C1 segment of cervical spinal cord (tissue), 14 donors: ENCODE data around the gene KASH5.

Experiments used
- DNase-seq, 14 donors: peaks; one replicate each; lab custom pipeline; 2025; lab: John Stamatoyannopoulos, UW

The KASH5 gene

DNA sequence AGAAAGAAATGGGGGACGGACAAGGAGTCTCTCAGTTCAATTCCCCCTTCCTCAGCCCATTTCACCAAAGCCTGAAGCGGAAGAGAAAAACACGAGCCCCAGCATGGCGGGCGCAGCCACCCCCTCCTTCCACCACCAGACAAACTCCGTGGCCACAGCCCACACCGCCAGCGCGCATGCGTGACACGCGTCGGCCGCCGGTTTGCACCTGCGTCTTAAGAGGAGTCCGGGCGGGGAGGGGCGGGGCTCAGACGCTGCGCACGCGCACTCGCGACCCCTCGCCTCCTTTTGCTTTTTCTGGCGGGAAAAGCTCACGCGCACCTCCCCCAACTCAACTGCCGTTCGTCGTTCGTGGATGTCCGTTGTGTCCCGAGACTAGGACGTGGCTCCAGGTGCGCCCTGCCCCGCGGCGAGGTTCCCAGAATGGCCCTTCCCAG is at the start of gene KASH5:
TSS of gene KASH5 (plus strand) at position 314 of the 437 bp plus-strand sequence. CDS start 2,635 bp downstream, outside the sequence.
- DNase-seq, result peak in 10 of 14 donors; percentile 10 to 74 (median 26)

GRCh38 chr19:49338691-49339300 is 49.3 kb upstream of the KASH5 start:
- no peak for DNase-seq

- DNase-seq, result peak in 9 of 14 donors; percentile 10 to 59 (median 35)
Measured at GRCh38 chr19:49339301-49340068, 48.6 kb upstream of the KASH5 start.

- no peak for DNase-seq
Measured at GRCh38 chr19:49340069-49340864, 47.8 kb upstream of the KASH5 start.

- no peak for DNase-seq
Measured at GRCh38 chr19:49340865-49341718, 47.0 kb upstream of the KASH5 start.

- DNase-seq, result no peak
Measured at GRCh38 chr19:49342291-49342721, 45.7 kb upstream of the KASH5 start.

DNA sequence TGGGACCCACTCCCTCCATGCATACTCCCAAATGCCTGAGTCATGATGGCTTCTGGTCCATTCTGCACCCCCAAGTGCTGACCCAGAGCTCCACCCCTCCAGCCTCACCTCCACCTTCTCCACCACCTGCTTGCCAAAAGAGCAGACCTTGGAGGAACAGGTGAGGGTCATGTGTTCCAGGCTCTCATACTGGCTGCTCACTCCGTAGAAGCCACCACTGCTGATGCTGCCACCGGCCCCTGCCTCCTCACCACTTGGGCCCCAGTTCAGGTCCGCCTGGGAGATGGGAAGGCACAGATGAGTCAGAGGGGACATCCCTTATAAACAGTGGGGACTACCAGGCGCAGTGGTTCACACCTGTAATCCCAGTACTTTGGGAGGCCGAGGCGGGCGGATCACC is 44.9 kb upstream of the KASH5 start:
- DNase-seq, result no peak

GRCh38 chr19:49344505-49345423 is 43.3 kb upstream of the KASH5 start:
- DNase-seq, result no peak

DNA sequence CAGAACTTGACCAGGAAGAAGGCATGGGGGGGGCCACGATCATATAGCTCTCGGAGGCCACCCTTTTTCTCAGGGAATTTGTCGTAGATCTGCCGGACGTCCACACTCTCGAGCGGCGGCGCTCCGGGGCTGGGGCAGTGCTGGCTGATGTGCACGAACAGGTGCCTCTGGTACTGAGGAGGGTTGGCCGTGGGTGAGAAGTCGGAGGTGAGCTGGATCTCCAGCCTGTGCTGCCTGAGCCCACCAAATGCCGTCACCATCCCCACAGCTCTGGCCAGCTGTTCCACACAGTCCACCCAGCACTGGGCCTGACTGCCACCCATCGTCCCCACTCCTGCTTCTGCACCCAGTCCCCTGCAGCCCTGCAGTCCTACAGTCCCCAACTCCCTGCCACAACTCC is 40.9 kb upstream of the KASH5 start:
- no peak for DNase-seq

- DNase-seq, result no peak
Measured at GRCh38 chr19:49347835-49348234, 40.2 kb upstream of the KASH5 start.

- DNase-seq, result no peak
Measured at GRCh38 chr19:49348305-49349189, 39.5 kb upstream of the KASH5 start.

GRCh38 chr19:49349567-49349966 is 38.5 kb upstream of the KASH5 start:
- DNase-seq, result no peak

- no peak for DNase-seq
Measured at GRCh38 chr19:49355909-49356353, 32.1 kb upstream of the KASH5 start.

DNA sequence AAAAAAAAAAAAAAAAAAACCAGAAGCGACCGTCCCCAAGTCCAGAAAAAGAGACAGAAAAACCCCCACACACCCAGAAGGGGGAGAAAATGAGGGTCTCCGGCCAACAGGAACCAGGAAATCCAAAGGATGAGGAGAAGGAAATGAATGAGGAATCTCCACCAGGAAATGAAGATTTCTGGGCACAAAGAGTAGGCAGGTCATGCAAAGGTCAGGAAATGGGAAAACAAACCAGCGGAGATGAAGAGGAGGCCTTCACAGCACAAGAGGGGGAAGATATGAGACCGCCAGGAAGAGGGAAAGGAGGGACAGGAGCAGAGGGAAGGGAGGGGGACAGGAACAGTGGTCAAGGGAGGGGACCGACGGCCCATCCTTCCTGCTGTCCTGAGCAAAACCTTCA is 31.7 kb upstream of the KASH5 start:
- no peak for DNase-seq

- DNase-seq, result no peak
Measured at GRCh38 chr19:49357186-49357585, 30.9 kb upstream of the KASH5 start.

DNA sequence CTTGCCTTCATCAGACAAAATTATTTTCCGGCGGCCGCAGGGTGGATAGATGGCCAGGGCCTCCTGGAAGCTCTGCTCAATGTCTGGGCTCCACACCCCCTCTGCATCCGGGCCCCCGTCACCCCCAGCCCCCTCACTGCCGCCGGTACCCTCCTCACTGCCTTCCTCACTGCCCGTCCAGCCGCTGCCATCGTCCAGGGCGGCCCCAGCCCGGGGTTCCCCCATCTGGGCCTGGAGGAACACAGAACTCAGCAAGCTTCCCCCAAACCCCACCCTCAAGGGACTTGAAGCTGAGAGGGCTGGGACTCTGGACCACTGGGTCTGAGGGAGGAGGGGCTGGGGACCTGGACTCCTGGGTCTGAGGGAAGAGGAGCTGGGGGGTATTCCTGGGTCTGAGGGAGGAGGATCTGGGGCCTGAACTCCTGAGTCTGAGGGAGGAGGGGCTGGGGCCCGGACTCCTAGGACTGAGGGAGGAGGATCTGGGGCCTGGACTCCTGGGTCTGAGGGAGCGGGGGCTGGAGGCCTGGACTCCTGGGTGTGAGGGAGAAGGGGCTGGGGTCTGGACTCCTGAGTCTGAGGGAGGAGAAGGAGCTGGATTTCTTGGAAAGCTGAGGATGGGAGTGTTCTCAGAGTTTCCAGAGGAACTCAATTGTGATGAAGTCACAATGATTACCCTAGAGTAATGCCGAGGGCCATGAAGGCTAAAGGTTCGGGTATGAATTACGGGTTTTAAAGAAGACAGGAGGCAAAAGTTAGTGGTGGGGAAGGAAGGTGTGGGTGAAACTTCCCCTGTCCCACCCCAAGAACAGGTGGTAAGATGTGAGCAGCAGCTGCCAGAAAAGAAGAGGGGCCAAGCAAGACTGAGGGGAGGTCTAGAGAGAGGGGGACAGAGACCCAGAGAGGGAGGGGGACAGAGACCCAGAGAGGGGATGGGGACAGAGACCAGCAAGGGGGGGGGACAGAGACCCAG is 27.9 kb upstream of the KASH5 start:
- DNase-seq, result no peak

DNA sequence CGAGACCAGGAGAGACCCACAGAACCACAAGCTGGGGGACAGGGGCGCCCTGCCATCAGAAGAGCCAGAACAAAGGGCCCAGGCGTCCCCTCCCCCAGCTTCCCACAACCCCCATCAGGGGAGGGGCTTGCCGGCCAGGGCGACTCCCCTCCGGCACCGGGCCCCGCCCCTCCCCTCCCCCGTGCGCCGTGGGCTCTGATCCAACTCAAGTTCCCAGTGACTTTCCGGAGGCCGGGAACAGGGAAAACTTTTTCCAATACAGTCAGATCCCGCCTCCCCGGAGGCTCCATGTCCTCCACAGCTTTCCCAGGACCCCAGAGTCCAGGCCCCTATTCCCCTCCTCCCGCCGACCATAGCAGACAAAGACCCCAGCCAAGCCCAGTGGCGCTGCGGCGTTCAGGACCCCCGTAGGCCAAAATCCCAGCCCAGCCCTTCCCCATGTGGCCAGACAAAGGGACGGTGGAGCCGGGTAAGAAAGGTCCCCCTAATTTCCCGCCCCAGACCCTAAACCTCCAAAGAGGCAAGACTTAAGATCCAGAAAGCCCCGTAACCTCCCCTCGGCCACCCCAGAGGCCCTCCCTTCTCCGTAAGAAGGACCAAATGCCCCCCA is 26.5 kb upstream of the KASH5 start:
- DNase-seq, result peak in 2 of 14 donors; percentile 26 to 40
